ENCODE results near the gene RUNX3. TPM values are rescaled to one million over a fixed set of nuclear protein-coding genes. Genes with fewer than 3 reads are reported as not detected.
A peak's percentile ranks its signal among the peaks of the same experiment; 100 is the strongest.

Gene RUNX3
- total and polyA plus RNA-seq, 5 donors from 2014 or later = 12.0 to 268 (median 17.5) TPM

GRCh38 chr1:24966121-24966723 is 36.1 kb upstream of the RUNX3 start:
- peaks cover 0 to 66% (median 14%) of the 10 kb centered on the region in 4 donors for H3K4me1 Mint-ChIP-seq
- H3K9me3 ChIP-seq (ENCODE audit: control insufficient read depth in 2 of 2, low read length in 2 of 2) = no peaks in the 10 kb centered on the region
- peak overlapping the region in 1 of 4 donors; percentile 52 for H3K4me3 Mint-ChIP-seq
- H3K36me3 Mint-ChIP-seq = no peaks in the 10 kb centered on the region
- peak overlapping the region in 2 of 3 donors; percentile 59 to 69 for H3K27ac Mint-ChIP-seq
- no peaks in the 10 kb centered on the region for H3K27me3 ChIP-seq (ENCODE audit: control insufficient read depth, insufficient read depth, low read length)
- H3K9me3 Mint-ChIP-seq = peaks cover 0 to 2% (median 0%) of the 10 kb centered on the region in 7 donors
- DNase-seq (no peak), ATAC-seq (ENCODE audit: low read depth in 2 of 2) (no peak)
- H3K27me3 Mint-ChIP-seq = peaks cover 4% of the 10 kb centered on the region
- H3K4me3 ChIP-seq (ENCODE audit: low read depth, low read length) = no peak overlapping the region
- peaks cover 26% of the 10 kb centered on the region for H3K4me1 ChIP-seq (ENCODE audit: control insufficient read depth, insufficient read depth, low read length, poor library complexity, severe bottlenecking)
- H3K27ac ChIP-seq (ENCODE audit: insufficient read depth, low read length, poor library complexity, severe bottlenecking) = no peak overlapping the region
- no peaks in the 10 kb centered on the region for H3K36me3 ChIP-seq (ENCODE audit: control insufficient read depth, insufficient read depth, low read length)

GRCh38 chr1:24965571-24965930 is 35.5 kb upstream of the RUNX3 start:
- H3K4me1 ChIP-seq (ENCODE audit: control insufficient read depth, insufficient read depth, low read length, poor library complexity, severe bottlenecking) = peaks cover 24% of the 10 kb centered on the region
- H3K36me3 ChIP-seq (ENCODE audit: control insufficient read depth, insufficient read depth, low read length) = no peaks in the 10 kb centered on the region
- no peaks in the 10 kb centered on the region for H3K36me3 Mint-ChIP-seq
- peaks cover 4% of the 10 kb centered on the region for H3K27me3 Mint-ChIP-seq
- no peak overlapping the region for H3K4me3 ChIP-seq (ENCODE audit: low read depth, low read length)
- ATAC-seq (ENCODE audit: low read depth in 2 of 2) (no peak), DNase-seq (no peak)
- H3K27ac ChIP-seq (ENCODE audit: insufficient read depth, low read length, poor library complexity, severe bottlenecking) = peak overlapping the region; percentile 76
- peaks cover 0 to 64% (median 11%) of the 10 kb centered on the region in 4 donors for H3K4me1 Mint-ChIP-seq
- no peaks in the 10 kb centered on the region for H3K9me3 ChIP-seq (ENCODE audit: control insufficient read depth in 2 of 2, low read length in 2 of 2)
- H3K27me3 ChIP-seq (ENCODE audit: control insufficient read depth, insufficient read depth, low read length) = no peaks in the 10 kb centered on the region
- H3K27ac Mint-ChIP-seq = peak overlapping the region in 2 of 3 donors; percentile 52 to 90
- H3K4me3 Mint-ChIP-seq = peak overlapping the region in 1 of 4 donors; percentile 54
- no peaks in the 10 kb centered on the region for H3K9me3 Mint-ChIP-seq

GRCh38 chr1:24964811-24965570 is 34.9 kb upstream of the RUNX3 start:
- Mint-ChIP-seq H3K9me3 (no peaks in the 10 kb centered on the region), H3K27ac (peak overlapping the region; percentile 81 to 93 (median 90)), H3K4me3 (peak overlapping the region; percentile 54 to 93 (median 80)), H3K36me3 (no peaks in the 10 kb centered on the region), H3K27me3 (peaks cover 4% of the 10 kb centered on the region), H3K4me1 (peaks cover 0 to 59% (median 12%) of the 10 kb centered on the region in 4 donors)
- ATAC-seq (ENCODE audit: low read depth in 2 of 2) = peak; percentile 90
- H3K4me1 ChIP-seq (ENCODE audit: control insufficient read depth, insufficient read depth, low read length, poor library complexity, severe bottlenecking) = peaks cover 24% of the 10 kb centered on the region
- H3K36me3 ChIP-seq (ENCODE audit: control insufficient read depth, insufficient read depth, low read length) = no peaks in the 10 kb centered on the region
- H3K27me3 ChIP-seq (ENCODE audit: control insufficient read depth, insufficient read depth, low read length) = no peaks in the 10 kb centered on the region
- DNase-seq = peak; percentile 71 to 96 (median 85)
- peak overlapping the region; percentile 76 for H3K27ac ChIP-seq (ENCODE audit: insufficient read depth, low read length, poor library complexity, severe bottlenecking)
- H3K9me3 ChIP-seq (ENCODE audit: control insufficient read depth in 2 of 2, low read length in 2 of 2) = no peaks in the 10 kb centered on the region
- peak overlapping the region; percentile 26 for H3K4me3 ChIP-seq (ENCODE audit: low read depth, low read length)

DNA sequence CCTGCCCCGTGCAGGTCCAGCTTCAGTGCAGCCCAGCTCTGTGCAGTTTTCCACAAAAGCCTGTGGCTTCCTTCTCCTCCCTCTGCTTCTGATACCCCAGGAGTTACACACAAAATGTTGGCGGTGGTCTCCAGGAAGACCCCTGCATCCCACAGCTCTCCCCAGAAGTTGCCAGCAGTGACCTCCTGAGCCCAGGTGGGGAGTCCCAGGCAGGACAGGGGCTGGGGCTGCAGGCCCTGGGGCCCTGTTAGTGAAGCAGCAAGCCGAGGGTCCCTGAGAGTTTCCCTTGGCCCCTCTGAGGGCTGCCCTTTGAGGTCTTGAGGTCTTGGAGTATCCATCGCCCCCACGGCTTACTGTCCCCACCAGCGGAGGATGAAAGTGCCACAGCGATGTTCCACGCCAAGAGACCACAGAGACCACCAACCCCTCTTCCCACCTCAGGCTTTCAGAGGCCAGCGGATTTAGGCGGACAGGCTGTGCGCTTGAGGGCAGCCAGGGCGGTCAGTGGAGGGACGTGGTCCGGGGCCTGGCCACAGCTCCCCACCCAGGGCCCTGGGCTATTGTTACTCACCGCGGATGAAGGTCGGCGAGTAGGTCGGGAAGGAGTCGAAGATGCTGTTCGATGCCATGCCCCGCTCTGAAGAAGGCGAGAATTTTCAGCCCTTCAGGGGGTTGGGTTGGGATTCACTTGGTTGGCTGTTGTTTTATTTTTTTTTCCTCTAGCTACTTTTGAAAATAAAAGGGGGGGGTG is 34.0 kb upstream of the RUNX3 start:
- H3K9me3 Mint-ChIP-seq = no peaks in the 10 kb centered on the region
- DNase-seq (no peak), ATAC-seq (ENCODE audit: low read depth in 2 of 2) (no peak)
- H3K27me3 Mint-ChIP-seq = peaks cover 2% of the 10 kb centered on the region
- H3K36me3 Mint-ChIP-seq = no peaks in the 10 kb centered on the region
- H3K27ac Mint-ChIP-seq = peak overlapping the region; percentile 81 to 93 (median 90)
- H3K27ac ChIP-seq (ENCODE audit: insufficient read depth, low read length, poor library complexity, severe bottlenecking) = peak overlapping the region; percentile 76
- H3K36me3 ChIP-seq (ENCODE audit: control insufficient read depth, insufficient read depth, low read length) = no peaks in the 10 kb centered on the region
- no peaks in the 10 kb centered on the region for H3K27me3 ChIP-seq (ENCODE audit: control insufficient read depth, insufficient read depth, low read length)
- H3K4me1 ChIP-seq (ENCODE audit: control insufficient read depth, insufficient read depth, low read length, poor library complexity, severe bottlenecking) = peaks cover 24% of the 10 kb centered on the region
- peak overlapping the region; percentile 54 to 93 (median 80) for H3K4me3 Mint-ChIP-seq
- H3K4me1 Mint-ChIP-seq = peaks cover 0 to 57% (median 15%) of the 10 kb centered on the region in 4 donors
- H3K9me3 ChIP-seq (ENCODE audit: control insufficient read depth in 2 of 2, low read length in 2 of 2) = no peaks in the 10 kb centered on the region
- H3K4me3 ChIP-seq (ENCODE audit: low read depth, low read length) = peak overlapping the region; percentile 26

DNA sequence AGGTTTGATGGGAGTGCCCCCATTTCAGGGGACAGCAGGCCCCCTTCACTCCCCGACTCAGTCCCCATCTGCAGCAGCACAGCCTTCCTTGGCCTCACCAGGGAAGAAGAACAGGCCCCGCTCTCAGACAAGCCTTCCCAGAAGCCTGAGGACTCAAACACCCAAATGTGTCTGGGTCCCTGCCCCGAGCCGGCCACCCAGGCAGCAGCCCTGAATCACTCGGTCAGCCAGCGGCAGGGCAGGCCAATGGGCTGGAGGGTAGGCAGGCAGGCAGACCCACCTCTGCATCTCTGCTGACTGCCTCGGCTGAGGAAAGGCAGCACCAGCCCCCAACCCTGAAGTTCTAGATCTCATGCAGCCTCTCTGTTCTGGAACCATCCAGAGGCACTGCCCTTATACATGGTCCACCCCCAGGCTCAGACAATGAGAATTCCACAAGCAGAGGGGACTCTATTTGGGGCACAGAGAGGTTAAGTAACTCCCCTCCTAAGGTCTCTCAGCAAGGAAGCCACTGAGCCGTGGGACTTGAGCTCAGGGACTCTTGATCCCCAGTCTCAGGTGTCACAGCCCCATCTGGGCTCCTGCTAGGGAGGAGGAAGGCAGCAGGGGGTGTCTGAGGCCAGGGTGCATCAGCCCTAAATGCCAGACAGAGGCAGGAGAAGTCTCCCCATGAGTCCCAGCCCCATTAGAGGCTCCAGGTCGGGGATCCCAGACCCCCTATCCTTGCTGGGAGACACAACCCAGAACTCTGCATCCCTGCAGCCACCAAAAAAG is 33.2 kb upstream of the RUNX3 start:
- no peaks in the 10 kb centered on the region for H3K27me3 Mint-ChIP-seq
- Histone ChIP-seq H3K36me3 (ENCODE audit: control insufficient read depth, insufficient read depth, low read length) (no peaks in the 10 kb centered on the region), H3K4me1 (ENCODE audit: control insufficient read depth, insufficient read depth, low read length, poor library complexity, severe bottlenecking) (peaks cover 24% of the 10 kb centered on the region), H3K27me3 (ENCODE audit: control insufficient read depth, insufficient read depth, low read length) (no peaks in the 10 kb centered on the region), H3K4me3 (ENCODE audit: low read depth, low read length) (no peak overlapping the region), H3K27ac (ENCODE audit: insufficient read depth, low read length, poor library complexity, severe bottlenecking) (no peak overlapping the region), H3K9me3 (ENCODE audit: control insufficient read depth in 2 of 2, low read length in 2 of 2) (no peaks in the 10 kb centered on the region)
- H3K4me3 Mint-ChIP-seq = peak overlapping the region; percentile 22 to 63 (median 41)
- peak in 1 of 2 donors; percentile 22 for ATAC-seq (ENCODE audit: low read depth in 2 of 2)
- H3K4me1 Mint-ChIP-seq = peaks cover 0 to 52% (median 15%) of the 10 kb centered on the region in 4 donors
- H3K9me3 Mint-ChIP-seq = no peaks in the 10 kb centered on the region
- no peaks in the 10 kb centered on the region for H3K36me3 Mint-ChIP-seq
- peak in 1 of 3 donors; percentile 62 for DNase-seq
- H3K27ac Mint-ChIP-seq = peak overlapping the region; percentile 44 to 67 (median 63)

- no peak for DNase-seq
- peak overlapping the region in 1 of 4 donors; percentile 58 for H3K4me3 Mint-ChIP-seq
- H3K27me3 ChIP-seq (ENCODE audit: control insufficient read depth, insufficient read depth, low read length) = no peaks in the 10 kb centered on the region
- no peaks in the 10 kb centered on the region for H3K9me3 ChIP-seq (ENCODE audit: control insufficient read depth in 2 of 2, low read length in 2 of 2)
- no peaks in the 10 kb centered on the region for H3K36me3 Mint-ChIP-seq
- no peaks in the 10 kb centered on the region for H3K27me3 Mint-ChIP-seq
- H3K27ac Mint-ChIP-seq = peak overlapping the region in 1 of 3 donors; percentile 87
- no peak for ATAC-seq (ENCODE audit: low read depth in 2 of 2)
- H3K9me3 Mint-ChIP-seq = no peaks in the 10 kb centered on the region
- H3K4me1 ChIP-seq (ENCODE audit: control insufficient read depth, insufficient read depth, low read length, poor library complexity, severe bottlenecking) = peaks cover 24% of the 10 kb centered on the region
- H3K4me1 Mint-ChIP-seq = peaks cover 0 to 59% (median 15%) of the 10 kb centered on the region in 4 donors
- no peak overlapping the region for H3K27ac ChIP-seq (ENCODE audit: insufficient read depth, low read length, poor library complexity, severe bottlenecking)
- no peak overlapping the region for H3K4me3 ChIP-seq (ENCODE audit: low read depth, low read length)
- H3K36me3 ChIP-seq (ENCODE audit: control insufficient read depth, insufficient read depth, low read length) = no peaks in the 10 kb centered on the region
These were observed 32.1 kb upstream of the RUNX3 start for GRCh38 chr1:24961961-24962861.
